ENCODE measurements around the gene ADGRL2.

Gene ADGRL2

GRCh38 chr1:81974883-81975555 lies 174.3 kb downstream of the ADGRL2 start:
- FAIRE-seq = no peak
- DNase-seq (ENCODE audit: insufficient read length, low spot score) = no peak

DNA sequence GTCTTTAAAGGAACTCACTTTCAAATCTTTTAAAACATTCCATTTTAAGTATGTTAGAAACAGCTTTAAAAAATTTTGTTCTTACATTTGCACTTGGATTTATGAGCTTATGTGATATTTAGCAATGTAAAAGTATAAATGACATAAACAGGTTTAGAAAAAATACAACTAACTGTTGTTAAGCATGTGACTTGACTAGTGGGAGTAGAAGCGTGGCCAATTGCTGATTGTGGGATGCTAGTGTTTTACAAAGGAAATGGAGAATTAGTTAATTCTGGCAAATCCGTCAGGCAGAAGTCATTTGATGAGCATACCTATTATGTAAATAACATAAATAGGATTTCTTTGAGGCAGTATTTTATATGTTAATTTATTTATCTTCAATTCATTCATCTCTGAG lies 175.8 kb downstream of the ADGRL2 start:
- FAIRE-seq = no peak

GRCh38 chr1:81978945-81979344 lies 178.2 kb downstream of the ADGRL2 start:
- no peak for FAIRE-seq

More for the DNA sequence above, 175.8 kb downstream of the ADGRL2 start:
- DNase-seq (ENCODE audit: insufficient read length, low spot score) = no peak

DNA sequence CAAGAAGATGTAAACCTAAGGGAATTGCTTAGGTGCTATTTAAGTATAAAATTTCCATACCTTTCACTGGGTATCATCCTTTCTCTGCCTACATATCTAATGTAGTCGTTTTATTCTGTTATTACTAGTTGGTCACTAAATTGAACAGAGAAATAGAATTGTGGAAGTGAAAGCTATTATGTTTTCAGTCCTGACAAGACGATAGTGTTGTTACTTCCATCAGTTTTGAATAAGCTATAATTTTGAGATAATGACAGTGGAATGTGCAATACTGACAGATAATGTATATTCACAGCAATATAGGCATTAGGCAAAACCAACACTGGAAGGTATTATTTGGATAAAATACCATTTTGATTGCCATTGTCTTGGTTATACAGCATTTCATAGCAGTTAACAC lies 181.8 kb downstream of the ADGRL2 start:
- DNase-seq (ENCODE audit: insufficient read length, low spot score) (no peak), FAIRE-seq (no peak)

More at GRCh38 chr1:81978945-81979344, 178.2 kb downstream of the ADGRL2 start:
- DNase-seq (ENCODE audit: insufficient read length, low spot score) = no peak

DNA sequence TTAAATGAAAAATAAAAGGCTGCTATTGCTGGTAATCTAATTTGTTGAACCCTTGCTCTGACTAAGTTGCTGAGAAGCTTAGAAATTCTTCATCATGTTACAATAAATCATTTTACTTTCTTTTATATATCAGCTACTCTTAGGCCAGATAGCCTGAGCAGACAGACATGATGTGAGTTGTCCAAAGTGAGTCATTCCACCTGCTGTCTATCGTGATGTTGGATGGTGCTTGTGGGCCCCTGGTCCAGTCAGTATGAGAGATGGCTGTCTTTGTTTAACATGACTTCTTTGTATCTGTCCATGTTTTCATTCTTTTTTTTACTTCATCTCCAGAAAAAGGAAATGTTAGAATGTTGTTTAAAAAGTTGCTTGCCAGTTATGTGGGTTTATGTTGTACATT lies 188.8 kb downstream of the ADGRL2 start:
- DNase-seq (ENCODE audit: insufficient read length, low spot score) (no peak), FAIRE-seq (no peak)

DNA sequence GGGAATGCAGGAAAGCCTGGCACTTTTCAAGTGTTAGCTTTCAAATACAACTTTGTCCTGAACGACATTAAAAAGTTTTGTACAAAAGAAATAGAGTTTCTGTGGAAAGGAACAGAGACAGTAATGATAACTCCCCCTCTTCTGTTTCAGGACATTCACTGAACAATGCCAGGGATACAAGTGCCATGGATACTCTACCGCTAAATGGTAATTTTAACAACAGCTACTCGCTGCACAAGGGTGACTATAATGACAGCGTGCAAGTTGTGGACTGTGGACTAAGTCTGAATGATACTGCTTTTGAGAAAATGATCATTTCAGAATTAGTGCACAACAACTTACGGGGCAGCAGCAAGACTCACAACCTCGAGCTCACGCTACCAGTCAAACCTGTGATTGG lies 189.5 kb downstream of the ADGRL2 start:
- DNase-seq (ENCODE audit: insufficient read length, low spot score) = no peak
- no peak for FAIRE-seq

- DNase-seq (ENCODE audit: insufficient read length, low spot score) = no peak
Observed at GRCh38 chr1:81998165-81998564, 197.4 kb downstream of the ADGRL2 start.

GRCh38 chr1:81999364-81999763 lies 198.6 kb downstream of the ADGRL2 start:
- DNase-seq (ENCODE audit: insufficient read length, low spot score) (no peak), FAIRE-seq (no peak)

More at GRCh38 chr1:81998165-81998564, 197.4 kb downstream of the ADGRL2 start:
- FAIRE-seq = no peak

DNA sequence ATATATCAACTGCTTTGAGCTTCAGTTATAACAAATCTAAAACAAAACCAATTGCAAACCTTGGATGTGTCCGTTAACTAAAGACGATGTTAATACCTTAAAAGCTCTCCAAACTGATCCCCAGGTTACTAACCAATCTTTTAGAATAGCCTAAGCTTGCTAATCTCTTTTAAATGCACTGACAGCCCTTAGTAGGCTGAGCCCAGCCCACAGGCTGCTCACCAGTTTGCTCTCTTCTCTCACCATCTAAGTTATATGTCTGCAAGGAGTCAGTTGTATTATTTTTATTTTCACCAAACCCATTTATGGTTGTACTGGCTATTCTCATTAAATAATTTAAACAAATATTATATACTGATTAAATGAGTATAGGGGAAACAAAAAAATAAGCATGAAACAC lies 199.5 kb downstream of the ADGRL2 start:
- DNase-seq (ENCODE audit: insufficient read length, low spot score) = no peak
- no peak for FAIRE-seq

- FAIRE-seq (no peak), DNase-seq (ENCODE audit: insufficient read length, low spot score) (no peak)
Observed at GRCh38 chr1:82001345-82001744, 200.6 kb downstream of the ADGRL2 start.

DNA sequence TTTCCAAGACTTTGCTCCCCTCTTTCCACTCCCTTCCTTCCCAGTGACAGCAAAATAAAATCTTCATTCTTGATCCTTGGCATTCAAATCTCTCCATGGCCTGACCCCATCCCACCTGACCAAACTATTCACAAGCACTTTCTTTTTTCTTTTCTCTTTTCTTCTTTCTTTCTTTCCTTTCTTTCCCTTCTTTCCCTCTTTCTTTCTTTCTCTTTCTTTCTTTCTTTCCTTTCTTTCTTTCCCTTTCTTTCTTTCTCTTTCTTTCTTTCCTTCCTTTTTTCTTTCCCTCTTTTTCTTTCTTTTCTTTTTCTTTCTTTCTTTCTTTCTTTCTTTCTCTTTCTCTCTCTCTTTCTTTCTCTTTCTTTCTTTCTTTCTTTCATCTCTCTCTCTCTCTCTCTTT lies 207.1 kb downstream of the ADGRL2 start:
- DNase-seq (ENCODE audit: insufficient read length, low spot score) (no peak), FAIRE-seq (no peak)

DNA sequence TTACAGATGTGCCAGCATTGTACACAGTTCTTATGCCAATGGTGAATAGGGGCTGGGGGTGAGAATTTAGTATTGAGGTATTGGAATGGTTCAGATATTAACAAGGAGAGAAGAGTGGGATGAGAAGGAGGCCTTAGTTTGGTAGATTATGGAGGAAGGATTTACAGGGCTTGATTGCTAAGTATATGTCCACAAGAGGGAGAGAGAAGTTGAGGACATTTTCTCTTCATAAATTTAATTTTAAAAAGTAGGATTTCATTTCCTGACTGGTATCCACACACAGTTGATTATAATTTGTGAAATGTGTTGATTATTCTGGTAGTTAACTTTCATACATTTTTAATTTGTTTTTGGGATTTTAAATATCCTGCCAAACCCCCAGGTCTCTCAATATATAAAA lies 213.0 kb downstream of the ADGRL2 start:
- no peak for DNase-seq (ENCODE audit: insufficient read length, low spot score)

GRCh38 chr1:82015444-82015843 lies 214.7 kb downstream of the ADGRL2 start:
- DNase-seq (ENCODE audit: insufficient read length, low spot score) (no peak), FAIRE-seq (no peak)

More for the DNA sequence above, 213.0 kb downstream of the ADGRL2 start:
- FAIRE-seq = no peak

DNA sequence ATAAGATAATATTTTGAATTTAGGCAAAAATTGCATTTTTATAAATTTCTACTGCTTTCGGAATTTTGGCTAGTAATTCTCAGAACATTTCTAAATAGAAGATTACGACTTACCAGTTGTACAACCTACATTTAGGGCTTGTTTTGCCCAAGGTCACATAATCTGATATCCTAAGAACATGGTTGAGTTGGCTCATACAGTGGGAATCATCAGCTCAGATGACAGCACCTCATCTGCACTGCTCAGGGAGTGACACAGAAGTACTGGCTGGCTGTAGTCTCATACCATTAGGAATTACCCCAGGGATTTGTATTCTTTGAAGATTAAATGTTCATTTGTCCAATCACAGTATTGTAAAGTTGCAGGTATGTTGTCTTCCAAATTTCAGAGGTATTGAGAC lies 217.6 kb downstream of the ADGRL2 start:
- DNase-seq (ENCODE audit: insufficient read length, low spot score) (no peak), FAIRE-seq (no peak)

DNA sequence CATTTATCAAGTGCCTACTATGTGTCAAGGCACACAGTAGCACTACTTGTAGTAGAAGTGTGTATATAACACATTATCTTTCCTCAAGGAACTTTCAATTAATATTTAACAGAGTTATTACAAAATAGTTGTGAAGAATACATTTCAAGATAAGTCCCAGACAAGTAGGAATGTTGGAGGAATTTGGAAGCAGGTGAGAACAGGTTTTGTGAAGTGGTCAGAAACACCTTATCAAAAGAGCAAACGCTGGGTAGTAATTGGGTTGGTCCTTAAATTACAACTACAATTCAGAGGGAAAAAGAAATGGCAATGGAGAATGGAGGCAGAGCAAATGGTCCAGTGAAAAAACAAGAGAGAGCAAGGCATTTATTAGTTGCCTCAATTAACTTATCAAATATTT lies 218.8 kb downstream of the ADGRL2 start:
- DNase-seq (ENCODE audit: insufficient read length, low spot score) (no peak), FAIRE-seq (no peak)

DNA sequence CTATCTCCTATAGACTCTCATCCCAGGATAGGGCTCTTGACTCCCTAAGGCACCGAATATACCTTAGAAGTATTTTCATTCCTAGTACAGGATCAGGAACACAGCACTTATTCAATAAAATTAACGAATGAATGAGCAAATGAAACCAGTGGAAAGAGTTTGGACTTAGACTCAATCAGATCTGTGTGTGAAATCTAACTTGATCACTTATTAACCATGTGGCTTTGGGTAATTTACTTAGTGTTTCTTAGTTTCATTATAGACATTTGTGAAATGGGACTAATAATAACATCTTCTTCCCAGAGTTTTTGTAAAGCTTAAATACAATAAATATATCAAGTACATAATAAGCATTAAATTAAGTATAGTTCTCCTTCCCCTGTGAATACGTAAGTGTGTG lies 230.1 kb downstream of the ADGRL2 start:
- DNase-seq (ENCODE audit: insufficient read length, low spot score) (no peak), FAIRE-seq (no peak)

DNA sequence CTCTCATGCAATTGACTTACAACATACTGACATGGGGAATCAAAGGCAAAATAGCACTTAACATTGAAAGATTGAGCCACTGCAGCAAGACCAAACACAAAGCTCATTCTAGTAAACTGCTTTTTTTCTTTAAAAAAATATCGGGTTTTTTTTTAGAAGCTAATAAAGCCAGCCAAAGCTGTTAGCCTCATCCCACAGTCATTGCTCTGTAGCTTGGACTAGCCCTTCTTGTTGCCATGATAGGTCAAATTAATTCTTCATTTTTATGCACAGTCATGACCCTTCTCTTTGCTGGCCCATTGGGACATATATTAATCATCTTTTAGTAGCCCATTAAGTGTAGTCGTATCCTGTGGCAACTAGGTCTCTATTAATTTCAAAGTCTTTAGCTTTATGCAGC lies 231.3 kb downstream of the ADGRL2 start:
- DNase-seq (ENCODE audit: insufficient read length, low spot score) (no peak), FAIRE-seq (no peak)

DNA sequence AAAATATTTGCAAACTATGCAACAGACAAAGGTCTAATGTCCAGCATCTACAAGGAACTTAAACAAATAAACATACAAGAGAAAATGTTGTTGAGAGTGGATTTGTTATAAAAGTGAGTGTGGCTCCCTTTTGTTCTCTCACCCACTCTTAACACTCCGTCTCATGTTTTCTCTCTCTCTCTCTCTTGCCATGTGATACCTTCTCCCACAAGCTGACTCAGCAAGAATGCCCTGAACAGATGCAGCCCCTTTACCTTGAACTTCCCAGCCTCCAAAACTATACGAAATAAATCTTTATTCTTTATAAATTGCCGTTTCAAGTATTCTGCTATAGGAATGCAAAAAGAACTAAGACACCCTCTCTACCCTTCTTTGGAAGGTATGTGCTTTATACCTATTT lies 234.1 kb downstream of the ADGRL2 start:
- FAIRE-seq = no peak
- no peak for DNase-seq (ENCODE audit: insufficient read length, low spot score)
